ENCODE results near the gene KCNMA1. TPM values are rescaled to one million over a fixed set of nuclear protein-coding genes. Genes with fewer than 3 reads are reported as not detected.

KCNMA1 gene
- polyA plus RNA-seq, 1 donor from 2014 or later, result 60.8 TPM

DNA sequence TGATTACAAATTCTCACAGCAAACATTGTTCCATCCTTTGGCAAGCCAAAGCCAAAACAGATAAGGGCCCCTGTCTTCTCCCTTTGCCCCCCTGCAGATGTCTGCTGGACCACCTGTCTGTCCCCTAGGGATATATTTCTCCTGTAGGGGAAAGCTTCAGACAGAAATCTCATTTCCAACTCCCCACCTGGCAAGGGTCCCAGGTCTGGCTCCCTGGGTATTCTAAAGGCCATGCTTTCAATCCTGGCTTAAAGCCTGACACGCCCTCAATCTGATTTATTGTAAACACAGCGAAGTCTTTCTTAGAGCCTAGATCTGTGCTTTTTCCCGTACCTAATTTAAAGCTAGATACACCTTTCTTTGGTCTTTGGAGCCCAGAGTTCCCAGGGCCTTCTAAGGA is 66.1 kb downstream of the KCNMA1 start:
- Histone ChIP-seq H3K9me2 (ENCODE audit: insufficient read depth, low read length) (no peaks in the 10 kb centered on the region), H3K36me3 (ENCODE audit: insufficient read depth, low read length) (no peaks in the 10 kb centered on the region), H2AFZ (ENCODE audit: low read depth, low read length) (no peak overlapping the region), H3K27ac (ENCODE audit: low read length) (no peak overlapping the region), H3K79me2 (replicated peaks; ENCODE audit: insufficient read depth, low read length) (no peaks in the 10 kb centered on the region), H3K9ac (ENCODE audit: low read length) (no peak overlapping the region), H3K4me3 (ENCODE audit: low read length) (no peak overlapping the region), H3K9me3 (ENCODE audit: low read length) (no peaks in the 10 kb centered on the region), H4K20me1 (ENCODE audit: insufficient read depth) (no peaks in the 10 kb centered on the region), H3K27me3 (ENCODE audit: insufficient read depth, low read depth, low read length) (no peaks in the 10 kb centered on the region), H3F3A (ENCODE audit: insufficient read depth, low read length, poor library complexity, severe bottlenecking) (no peaks in the 10 kb centered on the region), H3K4me2 (ENCODE audit: low read length) (no peak overlapping the region)
- TF ChIP-seq POLR2AphosphoS5 (IDR thresholded peaks at IDR 0.05) (no peak), REST (IDR thresholded peaks at IDR 0.05; ENCODE audit: borderline replicate concordance) (no peak), EZH2 (IDR thresholded peaks at IDR 0.05; ENCODE audit: borderline replicate concordance, insufficient read depth, low read length, poor library complexity, severe bottlenecking) (no peak), TAF1 (IDR thresholded peaks at IDR 0.05; ENCODE audit: low read depth) (no peak), MXI1 (conservative IDR thresholded peaks at IDR 0.05; ENCODE audit: poor library complexity, severe bottlenecking) (no peak), EP300 (conservative IDR thresholded peaks at IDR 0.05; ENCODE audit: poor library complexity, severe bottlenecking) (no peak), SMC3 (conservative IDR thresholded peaks at IDR 0.05; ENCODE audit: poor library complexity) (no peak), RAD21 (conservative IDR thresholded peaks at IDR 0.05) (no peak)
- TF ChIP-seq, protein P1, sequence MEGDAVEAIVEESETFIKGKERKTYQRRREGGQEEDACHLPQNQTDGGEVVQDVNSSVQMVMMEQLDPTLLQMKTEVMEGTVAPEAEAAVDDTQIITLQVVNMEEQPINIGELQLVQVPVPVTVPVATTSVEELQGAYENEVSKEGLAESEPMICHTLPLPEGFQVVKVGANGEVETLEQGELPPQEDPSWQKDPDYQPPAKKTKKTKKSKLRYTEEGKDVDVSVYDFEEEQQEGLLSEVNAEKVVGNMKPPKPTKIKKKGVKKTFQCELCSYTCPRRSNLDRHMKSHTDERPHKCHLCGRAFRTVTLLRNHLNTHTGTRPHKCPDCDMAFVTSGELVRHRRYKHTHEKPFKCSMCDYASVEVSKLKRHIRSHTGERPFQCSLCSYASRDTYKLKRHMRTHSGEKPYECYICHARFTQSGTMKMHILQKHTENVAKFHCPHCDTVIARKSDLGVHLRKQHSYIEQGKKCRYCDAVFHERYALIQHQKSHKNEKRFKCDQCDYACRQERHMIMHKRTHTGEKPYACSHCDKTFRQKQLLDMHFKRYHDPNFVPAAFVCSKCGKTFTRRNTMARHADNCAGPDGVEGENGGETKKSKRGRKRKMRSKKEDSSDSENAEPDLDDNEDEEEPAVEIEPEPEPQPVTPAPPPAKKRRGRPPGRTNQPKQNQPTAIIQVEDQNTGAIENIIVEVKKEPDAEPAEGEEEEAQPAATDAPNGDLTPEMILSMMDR (IDR thresholded peaks at IDR 0.05; ENCODE audit: poor library complexity, severe bottlenecking), result no peak

DNA sequence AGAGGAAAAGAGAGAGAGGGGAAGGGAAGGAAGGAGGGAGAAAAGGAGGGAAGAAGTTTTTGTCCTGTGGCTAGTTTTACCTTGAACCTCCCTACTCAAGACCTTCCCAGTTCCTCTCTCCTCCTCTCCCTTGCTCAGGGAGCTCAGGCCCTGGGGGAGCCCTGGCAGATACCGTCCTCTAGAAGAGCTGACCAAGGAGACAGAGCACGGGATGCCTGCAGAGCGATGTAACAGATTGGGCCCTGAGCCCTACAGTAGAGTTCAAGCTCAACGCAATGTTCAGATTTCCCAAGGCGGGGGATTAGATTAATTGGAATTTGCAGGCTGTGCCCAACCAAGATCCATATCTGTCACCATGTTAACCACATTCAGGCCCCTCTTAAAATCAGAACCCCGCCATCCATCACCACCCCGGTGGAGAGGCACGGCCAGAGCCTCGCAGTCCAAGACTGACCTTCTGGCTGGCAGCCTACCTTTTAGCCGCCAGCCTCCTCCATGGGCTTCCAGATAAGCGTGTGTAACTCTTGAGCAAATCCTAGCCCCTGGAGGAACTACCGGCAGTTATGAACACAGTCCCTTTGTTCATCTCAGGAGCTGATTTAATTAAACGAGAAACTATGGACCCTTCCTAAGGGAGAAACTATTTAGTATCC is 70.6 kb downstream of the KCNMA1 start:
- no peaks in the 10 kb centered on the region for H3F3A ChIP-seq (ENCODE audit: insufficient read depth, low read length, poor library complexity, severe bottlenecking)
- no peak overlapping the region for H3K4me3 ChIP-seq (ENCODE audit: low read length)
- no peaks in the 10 kb centered on the region for H3K9me3 ChIP-seq (ENCODE audit: low read length)
- no peak overlapping the region for H3K27ac ChIP-seq (ENCODE audit: low read length)
- H2AFZ ChIP-seq (ENCODE audit: low read depth, low read length), result no peak overlapping the region
- H3K9ac ChIP-seq (ENCODE audit: low read length), result no peak overlapping the region
- H3K4me2 ChIP-seq (ENCODE audit: low read length), result no peak overlapping the region
- TF ChIP-seq RAD21 (conservative IDR thresholded peaks at IDR 0.05), result no peak
- no peak for TF ChIP-seq REST (IDR thresholded peaks at IDR 0.05; ENCODE audit: borderline replicate concordance)
- no peak for TF ChIP-seq POLR2AphosphoS5 (IDR thresholded peaks at IDR 0.05)
- no peak for TF ChIP-seq TAF1 (IDR thresholded peaks at IDR 0.05; ENCODE audit: low read depth)
- TF ChIP-seq, protein P1 (IDR thresholded peaks at IDR 0.05; ENCODE audit: poor library complexity, severe bottlenecking), result no peak
- TF ChIP-seq SMC3 (conservative IDR thresholded peaks at IDR 0.05; ENCODE audit: poor library complexity), result no peak
- TF ChIP-seq EZH2 (IDR thresholded peaks at IDR 0.05; ENCODE audit: borderline replicate concordance, insufficient read depth, low read length, poor library complexity, severe bottlenecking), result no peak
- no peak for TF ChIP-seq MXI1 (conservative IDR thresholded peaks at IDR 0.05; ENCODE audit: poor library complexity, severe bottlenecking)
- no peak for TF ChIP-seq EP300 (conservative IDR thresholded peaks at IDR 0.05; ENCODE audit: poor library complexity, severe bottlenecking)
- no peaks in the 10 kb centered on the region for H3K27me3 ChIP-seq (ENCODE audit: insufficient read depth, low read depth, low read length)
- H3K36me3 ChIP-seq (ENCODE audit: insufficient read depth, low read length), result no peaks in the 10 kb centered on the region
- no peaks in the 10 kb centered on the region for H4K20me1 ChIP-seq (ENCODE audit: insufficient read depth)
- no peaks in the 10 kb centered on the region for H3K9me2 ChIP-seq (ENCODE audit: insufficient read depth, low read length)
- H3K79me2 ChIP-seq (replicated peaks; ENCODE audit: insufficient read depth, low read length), result no peaks in the 10 kb centered on the region

All from neural cell (in vitro differentiated cells).